Fibroblast of skin of abdomen (primary cell): ENCODE data around the gene DUSP15. TPM values are rescaled to one million over a fixed set of nuclear protein-coding genes. Genes with fewer than 3 reads are reported as not detected.
"Not testable (repeated sequence)": the region's sequence is repeated elsewhere in the genome, so short reads cannot be mapped to it uniquely, and the experiment has no call there.

Source experiments
- DNase-seq: peaks from one replicate; pipeline ENCODE4 v3.0.0-alpha.2; 2013
- polyA plus RNA-seq, 2 experiments: library from polyadenylated mRNA; unstranded; fragments of 120-200 nt; gene quantifications; one replicate each; pipeline ENCODE4 v1.2.1, GENCODE V29; 2013; ENCODE audit not compliant: insufficient read length in 2 of 2

Gene DUSP15, protein sequence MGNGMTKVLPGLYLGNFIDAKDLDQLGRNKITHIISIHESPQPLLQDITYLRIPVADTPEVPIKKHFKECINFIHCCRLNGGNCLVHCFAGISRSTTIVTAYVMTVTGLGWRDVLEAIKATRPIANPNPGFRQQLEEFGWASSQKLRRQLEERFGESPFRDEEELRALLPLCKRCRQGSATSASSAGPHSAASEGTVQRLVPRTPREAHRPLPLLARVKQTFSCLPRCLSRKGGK
- 0.42 TPM for polyA plus RNA-seq (2013, experiment 1 of 2; ENCODE audit: insufficient read length)
- polyA plus RNA-seq (2013, experiment 2 of 2; ENCODE audit: insufficient read length), result 0.48 TPM

DNA sequence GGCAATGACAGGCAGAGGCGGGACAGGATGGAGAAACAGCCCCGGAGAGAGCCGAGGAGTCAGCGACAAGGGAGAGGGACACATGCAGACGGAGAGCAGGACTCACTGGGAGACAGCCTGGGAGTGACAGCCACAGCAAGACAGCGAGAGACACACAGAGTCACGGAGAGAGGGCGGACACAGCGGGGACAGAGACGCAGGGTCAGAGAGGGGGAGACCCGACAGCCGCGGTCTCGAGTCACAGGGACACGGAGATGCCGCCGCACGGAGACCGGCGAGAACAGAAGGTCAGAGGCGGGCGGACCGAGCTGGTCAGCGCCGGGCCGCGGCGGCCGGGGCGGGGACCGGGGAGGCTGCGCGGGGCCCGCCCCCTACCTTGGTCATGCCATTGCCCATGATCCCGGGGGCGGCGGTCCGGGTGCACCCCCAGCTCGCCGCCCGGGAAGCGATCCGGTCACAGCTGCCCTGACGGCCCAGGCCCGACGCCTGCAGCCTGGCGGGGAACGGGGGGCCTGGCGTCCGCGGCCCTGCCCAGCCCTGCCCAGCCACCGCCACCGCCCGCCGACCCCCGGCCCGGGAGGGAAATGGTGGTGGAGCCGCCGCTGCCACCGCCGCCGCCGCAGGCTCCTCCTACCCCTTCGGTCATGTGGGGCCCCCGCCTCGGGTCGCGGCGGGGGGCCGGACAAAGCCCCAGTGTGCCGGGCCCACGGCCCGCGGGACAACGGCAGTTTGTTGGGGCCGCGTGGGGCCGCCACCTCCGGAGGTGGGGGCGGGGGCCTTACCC is at the start of gene DUSP15, which contains the start of gene TTLL9:
Gene DUSP15, minus strand, starts transcription at position 586 of the 784 bp plus-strand sequence. Its CDS starts 190 bp downstream, at position 396.
Gene TTLL9, plus strand, starts transcription at position 693 of the 784 bp plus-strand sequence. CDS start 493 bp downstream, outside the sequence.
- DNase-seq, result no peak

DNA sequence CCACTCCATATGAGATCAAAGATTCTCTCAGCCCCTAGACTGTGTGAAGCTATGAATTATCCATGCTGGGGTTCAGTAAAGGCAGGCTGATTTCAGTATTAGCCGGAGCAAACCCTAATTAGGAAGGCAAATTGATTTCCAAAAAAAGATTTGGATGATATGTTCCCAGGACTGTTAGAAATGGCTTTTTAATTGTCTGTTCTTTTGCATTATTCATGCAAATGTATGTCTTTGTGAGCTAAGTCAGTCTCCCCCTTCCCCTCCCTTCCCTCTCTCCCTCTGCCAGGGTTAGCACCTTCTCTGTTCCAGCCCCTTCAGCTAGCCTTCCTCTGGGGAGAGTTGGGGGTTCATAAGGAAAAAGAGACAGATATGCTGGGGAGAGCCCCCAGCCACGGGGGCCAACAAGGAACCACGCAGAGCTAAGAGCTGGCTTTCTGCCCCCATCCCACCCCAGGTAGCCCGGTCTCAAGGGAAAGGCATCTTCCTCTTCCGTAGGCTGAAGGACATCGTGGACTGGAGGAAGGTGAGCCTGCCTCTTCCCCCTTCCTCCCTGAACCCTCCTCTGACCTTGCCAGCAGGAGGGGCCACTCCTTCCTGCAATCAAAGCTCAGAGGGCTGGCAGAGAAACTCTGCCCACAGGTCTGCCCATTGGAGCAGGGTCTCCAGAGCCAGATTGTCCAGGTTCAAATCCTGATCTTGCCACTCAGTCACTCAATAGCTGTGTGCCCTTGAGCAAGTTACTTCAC is 49.3 kb upstream of the DUSP15 start:
- no peak for DNase-seq

DNA sequence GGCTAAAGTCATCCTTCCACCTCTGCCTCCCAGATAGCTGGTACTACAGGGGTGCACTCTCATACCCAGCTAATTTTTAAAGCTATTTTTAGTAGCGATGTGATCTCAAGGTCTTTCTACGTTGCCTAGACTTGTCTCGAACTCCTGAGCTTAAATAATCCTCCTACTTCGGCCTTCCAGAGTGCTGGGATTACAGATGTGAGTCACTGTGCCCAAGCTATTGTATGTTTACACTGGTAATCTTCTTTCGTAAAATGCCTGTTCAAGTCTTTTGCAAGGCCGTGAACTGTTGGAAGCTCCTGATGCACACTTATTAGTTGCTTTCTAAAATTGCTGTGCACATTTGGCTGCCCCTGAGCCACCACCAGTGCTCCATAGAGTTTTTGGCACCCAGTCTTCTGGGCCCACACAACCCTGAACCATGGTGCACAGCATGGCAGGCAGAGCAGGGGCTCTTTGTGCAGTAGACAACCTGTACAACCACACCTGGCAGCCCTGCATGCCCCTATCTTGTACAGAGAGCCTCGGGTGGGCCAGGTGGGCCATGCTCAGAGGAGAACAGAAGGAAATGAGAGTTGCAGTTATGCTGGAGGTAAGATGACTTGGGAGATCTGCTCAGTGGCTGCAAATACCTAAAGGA is 48.3 kb upstream of the DUSP15 start:
- no peak for DNase-seq

GRCh38 chr20:31917962-31918412 is 47.7 kb upstream of the DUSP15 start:
- not testable (repeated sequence) for DNase-seq

GRCh38 chr20:31916708-31917107 is 46.4 kb upstream of the DUSP15 start:
- no peak for DNase-seq

DNA sequence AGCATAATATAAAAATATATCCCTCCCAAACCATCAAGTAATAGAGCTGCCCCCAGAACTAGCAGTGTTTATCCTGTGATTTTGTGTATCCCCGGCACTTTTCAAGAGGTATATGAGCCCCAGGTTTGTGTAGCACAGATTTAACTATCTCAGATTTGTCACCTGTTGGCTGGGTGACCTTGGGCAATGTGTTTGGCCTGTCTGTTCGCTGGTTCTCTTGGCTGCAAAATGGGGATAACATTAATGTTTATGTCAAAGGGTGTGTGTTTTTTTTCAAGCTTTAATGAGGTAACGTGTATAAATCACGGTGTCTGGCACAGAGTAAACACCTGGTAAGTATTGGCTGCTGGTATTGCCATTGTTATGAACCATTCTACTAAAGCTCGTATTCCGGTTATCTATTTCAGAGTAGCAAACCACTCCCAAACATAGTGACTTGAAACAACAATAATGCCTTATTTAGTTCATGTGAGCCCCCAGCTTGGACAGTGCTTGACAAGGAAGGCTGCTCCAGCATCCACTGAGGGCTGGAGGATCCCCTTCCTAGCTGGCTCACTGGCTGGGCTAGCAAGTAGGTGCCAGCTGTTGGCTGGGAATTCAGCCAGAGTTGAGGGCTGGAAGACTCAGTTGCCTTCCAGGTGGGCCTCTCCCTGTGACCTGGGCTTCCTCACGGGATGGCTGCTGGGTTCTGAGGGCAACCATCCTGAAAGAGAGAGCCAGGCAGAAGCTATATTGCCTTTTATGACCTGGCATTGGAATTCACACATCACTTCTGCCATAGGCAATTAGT is 45.4 kb upstream of the DUSP15 start:
- DNase-seq, result no peak

DNA sequence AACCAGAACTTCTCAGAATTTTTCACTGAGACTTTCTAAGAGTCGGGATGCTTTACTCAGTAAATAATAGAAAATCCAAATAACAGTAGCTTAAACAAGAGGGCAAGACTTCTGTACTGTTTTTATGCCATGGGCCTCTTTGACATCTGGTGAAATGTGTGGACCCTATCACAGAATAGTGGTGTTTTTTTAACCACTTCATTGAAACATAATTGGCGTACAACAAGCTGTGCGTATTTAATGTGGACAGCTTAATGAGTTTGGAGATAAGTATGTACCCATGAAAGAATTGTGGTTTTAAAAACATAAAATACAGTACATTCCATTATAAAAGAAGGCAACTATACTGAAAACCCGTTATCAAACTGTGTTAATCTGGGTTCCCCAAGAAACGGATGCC is 43.8 kb upstream of the DUSP15 start:
- no peak for DNase-seq

GRCh38 chr20:31913431-31914157 is 43.3 kb upstream of the DUSP15 start:
- DNase-seq, result no peak

- no peak for DNase-seq
Measured at GRCh38 chr20:31910071-31910803, 39.9 kb upstream of the DUSP15 start.

GRCh38 chr20:31909253-31910070 is 39.1 kb upstream of the DUSP15 start:
- no peak for DNase-seq

GRCh38 chr20:31908424-31908823 is 38.1 kb upstream of the DUSP15 start:
- no peak for DNase-seq

DNA sequence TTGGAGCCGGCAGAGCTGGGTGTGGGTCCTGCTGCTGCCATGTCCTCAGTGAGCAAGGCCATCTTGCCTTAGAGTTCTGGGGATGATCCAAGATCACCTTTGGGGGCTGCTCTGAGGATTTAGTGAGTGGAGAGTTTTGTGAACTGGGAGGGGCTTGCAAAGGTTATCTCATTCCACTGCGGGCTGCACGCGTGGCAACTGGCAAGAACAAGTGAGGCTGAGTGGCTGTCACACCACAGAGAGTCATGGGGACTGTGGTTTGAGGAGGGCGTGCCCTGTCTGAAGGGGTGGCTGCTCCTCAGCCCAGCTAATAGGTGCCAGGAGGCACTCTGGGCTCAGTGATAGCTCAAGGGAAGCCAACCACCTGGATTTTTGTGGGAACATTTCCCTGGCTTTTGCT is 37.7 kb upstream of the DUSP15 start:
- DNase-seq, result no peak

DNA sequence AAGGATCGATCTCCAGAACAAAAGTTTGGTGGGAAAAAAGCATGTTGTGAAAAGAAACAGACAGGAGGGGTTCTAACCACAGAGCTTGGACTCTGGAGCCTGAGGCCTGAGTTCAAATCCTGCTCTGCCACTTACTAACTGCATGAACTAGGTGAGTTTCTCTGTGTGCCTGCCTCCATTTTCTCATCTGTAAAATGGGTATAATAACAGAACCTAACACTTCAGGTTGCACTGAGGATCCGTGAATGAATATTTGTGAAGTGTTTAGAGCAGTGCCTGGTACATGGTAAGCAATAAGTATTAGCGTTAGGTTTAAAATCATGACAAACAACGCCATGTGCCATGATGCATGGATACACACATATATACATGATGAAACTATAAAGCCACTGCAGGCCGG is 36.7 kb upstream of the DUSP15 start:
- no peak for DNase-seq

GRCh38 chr20:31906001-31906400 is 35.7 kb upstream of the DUSP15 start:
- DNase-seq, result no peak

- no peak for DNase-seq
Measured at GRCh38 chr20:31903627-31904386, 33.5 kb upstream of the DUSP15 start.

DNA sequence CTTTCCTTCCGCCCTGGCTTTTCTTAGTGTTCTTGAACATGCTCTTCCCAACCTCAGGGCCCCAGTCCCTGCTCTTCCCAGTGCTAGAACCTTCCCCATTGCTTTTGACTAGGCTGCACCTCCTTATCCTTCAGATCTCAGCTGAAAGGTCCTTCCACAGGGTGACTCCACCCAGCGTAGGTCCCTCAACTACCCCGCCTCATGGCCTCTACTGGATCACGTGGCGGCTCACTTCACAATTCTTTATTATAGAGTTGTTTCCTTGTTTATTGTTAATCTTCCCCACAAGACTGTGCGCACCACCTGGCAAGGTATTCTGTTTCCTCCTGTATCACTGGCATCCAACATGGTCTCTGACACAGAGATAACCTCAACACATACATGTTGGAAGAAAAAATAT is 31.3 kb upstream of the DUSP15 start:
- no peak for DNase-seq

DNA sequence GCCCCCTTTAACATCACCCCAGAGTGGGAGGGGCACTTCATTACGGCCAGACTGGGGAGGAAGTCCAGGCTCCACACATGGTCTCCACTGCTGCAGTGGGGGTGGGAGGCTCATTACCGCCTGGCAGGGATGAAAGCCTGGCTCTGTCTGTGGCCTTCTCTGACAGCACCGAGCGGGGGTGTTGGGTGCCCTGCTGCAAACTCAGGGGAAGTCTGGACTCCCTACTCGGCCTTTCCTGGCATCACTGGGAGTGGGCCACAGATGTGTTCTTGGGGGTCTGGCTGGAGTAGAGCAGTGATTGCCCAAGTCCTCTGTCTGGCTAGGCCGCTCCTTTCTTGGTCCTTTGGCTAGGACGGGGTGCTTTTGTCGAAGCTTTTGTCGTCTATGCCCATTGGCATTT is 27.2 kb upstream of the DUSP15 start:
- no peak for DNase-seq

- no peak for DNase-seq
Measured at GRCh38 chr20:31896049-31896448, 25.7 kb upstream of the DUSP15 start.
